GM23248 (cell line): ENCODE data around the gene SLC9A9.
"Not testable (repeated sequence)": the region's sequence is repeated elsewhere in the genome, so short reads cannot be mapped to it uniquely, and the experiment has no call there.

Experiments used
- EZH2 ChIP-seq: fragments of 200-600 bp; sonication (generic); IDR thresholded peaks from 2 replicates; pipeline ENCODE4 v1.6.1; 2018; ENCODE audit warnings: antibody characterized with exemption, mild to moderate bottlenecking; ENCODE audit not compliant: insufficient read depth, poor library complexity, severe bottlenecking
- EZH2phosphoT487 ChIP-seq: fragments of 200-600 bp; sonication (generic); IDR thresholded peaks from 2 replicates; pipeline ENCODE4 v1.6.1; 2018; ENCODE audit warnings: antibody characterized with exemption, moderate library complexity, mild to moderate bottlenecking, low read depth; ENCODE audit not compliant: insufficient read depth

DNA sequence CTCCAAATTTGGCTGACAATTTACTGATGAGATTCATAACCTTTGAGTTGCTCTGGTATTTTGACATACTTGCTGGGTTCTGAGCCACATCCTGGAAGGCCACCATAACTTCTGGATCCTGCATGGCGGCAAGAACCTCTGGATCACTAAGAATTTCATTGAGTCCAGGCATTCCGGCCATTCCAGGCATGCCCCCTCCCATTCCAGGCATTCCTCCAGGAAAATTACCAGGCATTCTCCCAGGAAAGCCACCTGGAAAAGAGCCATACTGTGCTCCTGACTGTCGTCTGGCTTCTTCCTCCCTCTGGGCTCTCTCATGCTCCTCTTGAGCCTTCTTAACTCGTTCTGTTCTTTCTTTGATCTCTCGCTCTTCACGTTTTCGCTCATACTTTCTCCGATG is 331.1 kb downstream of the SLC9A9 start:
- TF ChIP-seq EZH2, EZH2phosphoT487: not testable (repeated sequence)
